ELR (cell line): ENCODE results near the gene KNL1.
"Not testable (repeated sequence)": the region's sequence is repeated elsewhere in the genome, so short reads cannot be mapped to it uniquely, and the experiment has no call there.

ENCODE experiments used
- DNase-seq: peaks from one replicate; pipeline ENCODE4 v3.0.0-alpha.2; 2015; ENCODE audit warnings: low read depth

KNL1 gene

GRCh38 chr15:40664909-40665308, 70.9 kb downstream of the KNL1 start:
- DNase-seq: no peak

GRCh38 chr15:40676290-40676689, 82.2 kb downstream of the KNL1 start:
- DNase-seq: not testable (repeated sequence)

- DNase-seq: not testable (repeated sequence)
Measured at GRCh38 chr15:40676906-40677305, 82.9 kb downstream of the KNL1 start.

- no peak for DNase-seq
Measured at GRCh38 chr15:40680151-40680550, 86.1 kb downstream of the KNL1 start.

GRCh38 chr15:40680959-40681358, 86.9 kb downstream of the KNL1 start:
- DNase-seq: not testable (repeated sequence)

GRCh38 chr15:40684381-40684780, 90.3 kb downstream of the KNL1 start:
- DNase-seq: no peak

- DNase-seq: no peak
Measured at GRCh38 chr15:40685376-40685775, 91.3 kb downstream of the KNL1 start.

- DNase-seq: peak; percentile 13
Measured at GRCh38 chr15:40688932-40689799, 95.1 kb downstream of the KNL1 start.

GRCh38 chr15:40691737-40692136, 97.7 kb downstream of the KNL1 start:
- no peak for DNase-seq

- DNase-seq: no peak
Measured at GRCh38 chr15:40693904-40694687, 100.0 kb downstream of the KNL1 start.

GRCh38 chr15:40694688-40695468, 100.8 kb downstream of the KNL1 start, which contains the start of gene RAD51:
Gene RAD51 (plus strand): TSS chr15:40695174. CDS start chr15:40698759, 3,585 bp downstream.
- peak; percentile 96 for DNase-seq

- peak; percentile 54 for DNase-seq
Measured at GRCh38 chr15:40695469-40695890, 101.4 kb downstream of the KNL1 start.

GRCh38 chr15:40696228-40696627, 102.2 kb downstream of the KNL1 start:
- peak; percentile 11 for DNase-seq

GRCh38 chr15:40697916-40698315, 103.9 kb downstream of the KNL1 start:
- DNase-seq: no peak

GRCh38 chr15:40702077-40702476, 108.0 kb downstream of the KNL1 start:
- peak; percentile 34 for DNase-seq

- DNase-seq: no peak
Measured at GRCh38 chr15:40706121-40706520, 112.1 kb downstream of the KNL1 start.
